ENCODE measurements around the gene ENOPH1. TPM values are rescaled to one million over a fixed set of nuclear protein-coding genes. Genes with fewer than 3 reads are reported as not detected.
"Not testable (repeated sequence)": the region's sequence is repeated elsewhere in the genome, so short reads cannot be mapped to it uniquely, and the experiment has no call there.

ENOPH1 gene
- total RNA-seq, 1 donor from 2014 or later, result 16.0 TPM

GRCh38 chr4:82473621-82474164 is 43.3 kb downstream of the ENOPH1 start:
- Histone ChIP-seq H3K9me3 (no peaks in the 10 kb centered on the region), H3K4me1 (no peaks in the 10 kb centered on the region), H3K27ac (no peak overlapping the region), H3K36me3 (no peaks in the 10 kb centered on the region), H3K27me3 (no peaks in the 10 kb centered on the region), H3K4me3 (no peak overlapping the region)
- intact Hi-C loops (cut with DNase I), result no loop called here
- no peak for TF ChIP-seq CTCF (IDR thresholded peaks at IDR 0.05)
- no peak for TF ChIP-seq POLR2AphosphoS5 (IDR thresholded peaks at IDR 0.05; ENCODE audit: insufficient read depth in 1 of 2, low read depth in 1 of 2)
- no peak for TF ChIP-seq POLR2A (IDR thresholded peaks at IDR 0.05)
- DNase-seq (ENCODE audit: extremely low spot score in 2 of 2), result peak in 1 of 2 donors; percentile 52

GRCh38 chr4:82475931-82476330 is 45.5 kb downstream of the ENOPH1 start:
- H3K9me3 ChIP-seq; DNase-seq (ENCODE audit: extremely low spot score in 2 of 2); H3K36me3 ChIP-seq; H3K27ac ChIP-seq; H3K4me3 ChIP-seq; intact Hi-C loops (cut with DNase I); H3K27me3 ChIP-seq; H3K4me1 ChIP-seq: not testable (repeated sequence)

GRCh38 chr4:82477469-82477868 is 47.1 kb downstream of the ENOPH1 start:
- DNase-seq (ENCODE audit: extremely low spot score in 2 of 2); H3K4me3 ChIP-seq; H3K9me3 ChIP-seq; H3K27ac ChIP-seq; intact Hi-C loops (cut with DNase I); H3K36me3 ChIP-seq; H3K4me1 ChIP-seq; H3K27me3 ChIP-seq: not testable (repeated sequence)

- DNase-seq (ENCODE audit: extremely low spot score in 2 of 2), result peak in 1 of 2 donors; percentile 54
- TF ChIP-seq CTCF (IDR thresholded peaks at IDR 0.05) (no peak), POLR2A (IDR thresholded peaks at IDR 0.05) (no peak), POLR2AphosphoS5 (IDR thresholded peaks at IDR 0.05; ENCODE audit: insufficient read depth in 1 of 2, low read depth in 1 of 2) (no peak)
- intact Hi-C loops (cut with DNase I), result no loop called here
Observed at GRCh38 chr4:82479562-82479961, 49.2 kb downstream of the ENOPH1 start.

GRCh38 chr4:82480771-82481505 is 50.5 kb downstream of the ENOPH1 start:
- no peaks in the 10 kb centered on the region for H3K27me3 ChIP-seq
- no peak overlapping the region for H3K27ac ChIP-seq
- intact Hi-C loops (cut with DNase I), result no loop called here
- H3K9me3 ChIP-seq, result no peaks in the 10 kb centered on the region
- H3K36me3 ChIP-seq, result no peaks in the 10 kb centered on the region
- DNase-seq (ENCODE audit: extremely low spot score in 2 of 2), result no peak
- H3K4me1 ChIP-seq, result no peaks in the 10 kb centered on the region
- H3K4me3 ChIP-seq, result no peak overlapping the region
- no peak for TF ChIP-seq POLR2AphosphoS5 (IDR thresholded peaks at IDR 0.05; ENCODE audit: insufficient read depth in 1 of 2, low read depth in 1 of 2)
- no peak for TF ChIP-seq POLR2A (IDR thresholded peaks at IDR 0.05)
- no peak for TF ChIP-seq CTCF (IDR thresholded peaks at IDR 0.05)

More at GRCh38 chr4:82479562-82479961, 49.2 kb downstream of the ENOPH1 start:
- Histone ChIP-seq H3K27ac (no peak overlapping the region), H3K4me3 (no peak overlapping the region), H3K4me1 (no peaks in the 10 kb centered on the region), H3K27me3 (no peaks in the 10 kb centered on the region), H3K9me3 (no peaks in the 10 kb centered on the region), H3K36me3 (no peaks in the 10 kb centered on the region)

- no peak overlapping the region for H3K27ac ChIP-seq
- TF ChIP-seq POLR2AphosphoS5 (IDR thresholded peaks at IDR 0.05; ENCODE audit: insufficient read depth in 1 of 2, low read depth in 1 of 2) (no peak), POLR2A (IDR thresholded peaks at IDR 0.05) (no peak), CTCF (IDR thresholded peaks at IDR 0.05) (no peak)
- no peaks in the 10 kb centered on the region for H3K36me3 ChIP-seq
- DNase-seq (ENCODE audit: extremely low spot score in 2 of 2), result no peak
- no peak overlapping the region for H3K4me3 ChIP-seq
- intact Hi-C loops (cut with DNase I), result no loop called here
- no peaks in the 10 kb centered on the region for H3K4me1 ChIP-seq
- H3K27me3 ChIP-seq, result no peaks in the 10 kb centered on the region
- H3K9me3 ChIP-seq, result no peaks in the 10 kb centered on the region
Observed at GRCh38 chr4:82481506-82481840, 51.1 kb downstream of the ENOPH1 start.
